NCI-H1092 treated with DMSO at 0.1 percent for 48 hours (cell line): ENCODE data around the gene FCHSD1.

Source experiments
- DNase-seq: peaks from one replicate; lab custom pipeline; 2025; lab: John Stamatoyannopoulos, UW

Gene FCHSD1

GRCh38 chr5:141650851-141651727, at the start of gene FCHSD1:
TSS of gene FCHSD1 (minus strand) at chr5:141651418. CDS start at chr5:141651368, 50 bp downstream.
- DNase-seq: no peak

DNA sequence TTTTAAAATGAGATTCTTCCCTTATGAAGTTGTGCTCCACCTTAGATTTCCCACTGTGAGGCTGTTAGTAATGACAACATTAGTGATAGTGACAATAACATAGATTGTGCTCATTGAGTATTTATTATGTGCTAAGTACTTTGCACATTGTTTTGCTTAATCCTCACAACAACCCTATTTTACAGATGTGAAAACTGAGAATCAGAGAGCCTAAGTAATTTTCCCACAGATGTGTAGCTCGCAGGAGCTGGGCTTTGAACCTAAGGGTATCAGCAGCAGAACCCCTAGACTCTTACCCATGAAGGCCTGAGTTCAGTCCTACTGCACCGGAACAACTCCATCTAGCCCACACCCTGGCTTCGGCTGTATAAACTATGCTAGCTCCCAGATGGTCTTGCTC, 46.4 kb upstream of the FCHSD1 start:
- no peak for DNase-seq

GRCh38 chr5:141696431-141696830, 45.2 kb upstream of the FCHSD1 start:
- DNase-seq: no peak

DNA sequence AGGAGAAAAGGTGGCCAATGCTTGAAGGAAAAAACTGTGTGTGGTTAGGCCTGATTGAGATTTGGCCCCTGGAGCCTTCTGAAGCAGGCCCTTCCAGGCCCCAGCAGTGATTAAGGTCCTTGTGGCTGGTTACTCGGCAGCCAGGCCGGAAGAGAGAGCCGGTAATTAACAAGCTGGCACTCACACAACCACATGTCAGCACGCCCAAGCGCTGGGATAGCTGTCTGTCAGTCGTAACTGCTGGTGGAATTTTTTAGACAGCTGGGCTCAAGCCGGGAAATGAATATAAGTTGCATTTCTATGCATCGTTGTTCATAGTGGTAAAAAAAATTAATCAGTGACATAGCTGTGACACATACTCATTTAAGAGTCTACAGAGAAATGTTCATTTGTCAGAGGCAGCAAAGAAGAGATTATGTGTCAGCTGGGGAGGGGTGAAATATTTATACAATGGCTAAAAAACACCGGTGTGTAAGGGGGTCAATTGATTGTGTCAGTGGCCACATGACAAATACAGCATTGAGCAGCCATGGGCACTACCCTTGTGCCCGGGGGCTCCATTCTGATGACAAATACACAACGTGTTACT, 44.5 kb upstream of the FCHSD1 start:
- peak; percentile 12 for DNase-seq

DNA sequence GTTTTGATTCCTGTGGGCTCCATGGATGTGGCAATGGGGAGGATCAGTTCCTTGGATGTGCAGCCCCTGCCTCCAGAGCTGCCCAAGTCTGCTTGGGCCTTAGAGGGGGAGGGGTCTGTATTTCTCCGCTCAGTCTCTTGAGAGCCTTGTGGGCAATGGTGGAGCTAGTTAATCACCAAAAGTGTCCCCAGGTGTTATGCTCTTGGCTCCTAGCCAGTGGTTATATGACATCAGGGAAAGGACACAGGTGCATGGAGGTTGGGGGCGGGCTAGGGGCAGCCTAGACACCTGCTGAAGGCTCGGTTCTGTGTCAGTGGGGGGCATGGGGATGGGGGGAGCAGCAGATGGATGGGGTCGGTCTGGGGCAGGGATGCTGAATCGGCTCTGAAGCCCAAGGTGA, 43.3 kb upstream of the FCHSD1 start:
- DNase-seq: no peak

GRCh38 chr5:141692919-141693725, 41.9 kb upstream of the FCHSD1 start:
- DNase-seq: no peak

GRCh38 chr5:141692533-141692888, 41.3 kb upstream of the FCHSD1 start:
- no peak for DNase-seq

DNA sequence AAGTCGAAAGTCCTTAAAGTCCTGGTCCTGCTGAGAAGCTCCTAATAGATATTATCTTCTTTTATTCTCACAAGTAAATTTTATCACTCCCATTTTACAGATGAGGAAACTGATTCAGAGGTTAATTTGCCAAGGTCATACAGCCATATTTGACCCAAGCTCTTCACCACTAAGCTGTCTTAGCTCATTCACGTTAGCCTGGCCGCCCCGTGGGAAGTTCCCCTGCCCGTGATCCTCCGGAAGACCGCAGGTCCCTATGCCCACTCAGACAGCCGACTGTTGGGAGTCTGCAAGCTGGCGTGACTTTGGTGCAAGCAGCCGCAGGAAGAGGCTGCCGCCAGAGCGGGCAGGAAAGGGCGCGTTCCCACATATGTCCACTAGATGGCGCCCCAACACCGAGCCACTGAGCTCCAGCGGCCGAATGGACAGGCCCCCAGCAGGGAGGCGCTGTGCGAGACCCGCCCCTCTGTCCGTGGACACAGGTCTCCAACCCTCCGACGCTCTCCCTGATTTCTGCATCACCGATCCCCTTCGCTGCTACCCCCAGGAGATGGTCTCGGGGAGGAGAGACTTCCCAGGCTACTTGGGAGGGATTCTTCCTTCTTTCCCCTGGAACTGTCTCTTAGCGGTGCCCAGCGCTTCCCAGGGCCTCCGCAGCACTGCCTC, 40.8 kb upstream of the FCHSD1 start:
- DNase-seq: peak; percentile 54

- no peak for DNase-seq
These were observed 40.2 kb upstream of the FCHSD1 start for GRCh38 chr5:141691286-141691866.

DNA sequence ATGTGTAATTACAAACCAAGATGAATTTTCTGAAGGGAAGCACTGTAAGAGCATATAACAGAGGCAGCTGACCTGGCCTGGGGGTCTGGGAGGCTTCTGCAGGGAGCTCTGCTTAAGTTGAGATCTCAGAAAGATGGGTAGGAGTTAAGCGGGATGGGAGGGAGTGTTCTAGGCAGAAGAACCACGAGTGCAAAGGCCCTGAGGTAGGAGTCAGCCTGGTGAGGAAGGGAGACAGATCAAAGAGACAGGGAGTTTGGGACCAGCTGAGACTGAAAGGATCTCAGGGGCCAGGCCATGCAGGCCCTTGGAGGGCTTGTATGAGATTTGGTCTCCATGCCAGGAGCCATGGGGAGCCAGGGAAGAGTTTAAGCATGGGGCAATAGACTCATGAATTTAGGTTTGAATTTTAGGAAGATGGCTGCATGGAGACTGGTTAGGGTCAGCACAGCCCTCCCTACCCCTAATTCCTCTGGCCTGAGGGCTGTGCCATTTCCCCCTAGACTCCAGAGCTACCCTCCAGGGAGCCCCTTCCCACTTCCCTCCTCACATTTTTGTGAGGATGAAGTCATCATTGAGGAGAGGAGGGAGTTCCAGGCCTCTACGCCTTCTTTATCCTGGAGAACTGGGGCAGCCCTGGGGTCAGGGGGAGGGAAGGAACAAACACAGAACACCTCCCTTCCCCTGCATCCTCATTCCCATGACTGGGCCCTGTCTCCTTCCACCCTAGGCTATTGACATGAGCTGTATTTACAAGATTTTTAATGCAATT, 35.6 kb upstream of the FCHSD1 start:
- DNase-seq: no peak

- DNase-seq: no peak
These were observed 34.4 kb upstream of the FCHSD1 start for GRCh38 chr5:141685591-141685990.

GRCh38 chr5:141683596-141684141, 32.5 kb upstream of the FCHSD1 start:
- no peak for DNase-seq

DNA sequence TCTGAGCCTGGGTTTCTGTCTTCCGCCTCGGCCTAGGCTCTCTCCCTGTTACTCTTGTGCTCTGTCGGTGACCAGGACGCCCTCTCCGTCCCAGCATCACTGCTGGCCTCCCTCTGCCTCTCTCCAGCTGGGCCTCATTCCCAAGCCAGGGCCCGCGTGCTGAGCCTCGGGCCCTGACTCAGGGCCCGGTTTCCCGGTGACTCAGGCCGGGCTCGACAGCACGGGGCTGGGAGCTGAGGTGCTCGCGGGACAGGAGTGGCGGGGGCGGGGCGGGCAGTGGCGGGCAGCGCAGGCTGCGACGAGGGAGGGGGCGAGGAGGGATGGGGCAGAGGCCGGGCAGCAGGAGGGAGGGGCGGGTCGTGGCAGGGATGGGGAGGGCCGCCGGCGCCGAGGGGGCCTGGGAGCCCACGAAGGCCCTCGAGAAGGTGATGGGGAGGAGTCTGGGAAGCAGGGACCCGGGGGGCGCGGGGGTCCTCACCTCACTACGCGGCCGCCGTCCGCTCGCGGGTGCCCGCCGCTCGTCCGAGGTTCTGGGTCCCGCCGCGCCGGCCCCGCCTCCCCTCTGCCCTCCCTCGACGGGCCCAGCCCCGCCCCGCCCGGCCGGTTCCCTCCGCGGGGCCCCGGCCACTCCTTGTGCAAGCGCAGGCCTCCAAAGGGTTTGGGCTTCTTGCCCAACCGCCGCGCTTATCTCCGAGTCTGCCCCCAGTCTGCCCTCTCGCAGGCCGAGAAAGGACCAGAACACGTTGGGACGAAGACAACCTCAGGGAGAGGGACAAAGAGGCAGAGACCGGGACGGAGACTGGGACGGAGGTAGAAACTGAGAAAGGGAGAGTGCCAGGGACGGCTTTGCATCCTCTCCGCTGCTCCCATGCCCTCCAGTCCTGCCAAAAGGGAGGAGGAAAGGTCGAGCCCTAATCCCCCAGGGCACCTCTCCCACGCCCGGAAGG, 30.8 kb upstream of the FCHSD1 start, which contains the start of gene ARAP3:
TSS of gene ARAP3 (minus strand) at position 536 of the 947 bp plus-strand sequence. CDS start 1,744 bp downstream, outside the sequence.
- no peak for DNase-seq

DNA sequence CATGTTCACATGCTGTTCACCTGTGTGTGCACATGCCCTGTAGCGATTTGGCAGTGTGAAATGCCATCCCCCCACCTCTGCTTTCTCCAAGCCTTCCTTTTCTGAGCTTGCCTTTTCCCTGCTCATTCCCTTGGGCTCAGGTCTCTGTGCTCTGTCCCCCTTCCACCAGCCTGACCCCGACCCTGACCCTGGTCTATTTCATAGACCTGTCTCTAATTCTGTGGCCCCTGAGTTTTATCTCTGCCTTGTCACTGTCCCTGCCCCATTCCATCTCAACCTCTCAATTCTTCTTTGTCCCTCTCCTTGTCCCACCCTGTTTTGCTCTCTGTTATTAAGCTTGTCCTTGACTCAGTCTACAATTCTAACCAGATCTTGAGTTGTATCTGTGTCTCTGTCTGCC, 30.1 kb upstream of the FCHSD1 start:
- no peak for DNase-seq

DNA sequence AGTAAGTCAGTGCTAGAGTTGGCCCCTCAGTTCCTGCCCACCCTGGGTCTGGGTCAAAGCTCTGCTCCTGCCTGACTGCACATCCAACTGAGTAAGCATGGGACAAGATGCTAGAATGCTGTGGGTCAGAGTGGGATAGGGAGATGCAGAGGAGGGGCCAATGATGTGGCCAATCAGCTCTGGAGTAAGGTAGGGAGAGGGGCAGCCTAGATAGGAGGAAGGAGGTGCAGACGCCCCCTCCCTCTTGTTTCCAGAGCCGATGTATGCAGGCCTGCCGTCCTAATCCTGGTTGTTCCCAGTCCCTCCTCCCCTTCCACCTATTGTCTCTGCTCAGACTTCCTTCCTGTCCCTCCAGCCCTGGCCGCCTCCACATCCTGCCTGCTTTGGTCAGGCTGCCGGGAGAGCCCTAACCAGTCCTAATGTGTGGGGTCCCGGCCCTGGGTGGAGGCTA, 29.6 kb upstream of the FCHSD1 start:
- DNase-seq: no peak

GRCh38 chr5:141680178-141680577, 29.0 kb upstream of the FCHSD1 start:
- no peak for DNase-seq

DNA sequence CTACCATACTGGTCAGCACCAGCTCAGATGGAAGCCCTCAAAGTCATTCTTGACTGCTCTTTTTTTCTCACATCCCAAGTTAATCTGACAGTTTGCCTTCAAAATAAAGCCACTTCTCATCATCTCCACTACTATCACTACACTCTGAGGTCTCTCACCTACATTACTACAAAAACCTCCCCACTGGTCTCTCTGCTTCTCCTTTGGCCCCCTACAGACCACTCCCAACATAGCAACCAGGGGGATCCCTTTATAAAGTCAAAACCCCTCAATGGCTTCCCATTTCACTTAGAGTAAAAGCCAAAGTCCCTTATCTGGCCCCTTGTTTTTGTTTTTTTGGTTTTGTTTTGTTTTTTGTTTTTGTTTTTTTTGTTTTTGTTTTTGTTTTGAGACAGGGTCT, 26.2 kb upstream of the FCHSD1 start:
- no peak for DNase-seq

DNA sequence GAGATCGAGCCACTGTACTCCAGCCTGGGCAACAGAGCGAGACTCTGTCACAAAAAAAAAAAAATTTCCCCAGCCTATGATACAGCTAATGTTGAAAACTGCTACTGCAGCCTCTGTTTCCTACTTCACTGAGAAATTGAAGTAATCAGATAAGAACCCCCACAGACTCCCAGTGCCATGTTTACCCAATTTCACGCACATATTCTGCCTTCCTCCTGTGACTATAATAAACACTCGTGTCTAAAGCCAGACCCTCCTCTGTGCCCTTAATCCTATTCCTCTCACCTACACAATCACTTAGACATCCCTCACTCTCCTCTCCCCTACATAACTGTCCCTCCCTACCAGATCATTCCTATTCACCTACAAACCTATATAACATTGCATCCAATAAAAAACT, 24.5 kb upstream of the FCHSD1 start:
- no peak for DNase-seq

DNA sequence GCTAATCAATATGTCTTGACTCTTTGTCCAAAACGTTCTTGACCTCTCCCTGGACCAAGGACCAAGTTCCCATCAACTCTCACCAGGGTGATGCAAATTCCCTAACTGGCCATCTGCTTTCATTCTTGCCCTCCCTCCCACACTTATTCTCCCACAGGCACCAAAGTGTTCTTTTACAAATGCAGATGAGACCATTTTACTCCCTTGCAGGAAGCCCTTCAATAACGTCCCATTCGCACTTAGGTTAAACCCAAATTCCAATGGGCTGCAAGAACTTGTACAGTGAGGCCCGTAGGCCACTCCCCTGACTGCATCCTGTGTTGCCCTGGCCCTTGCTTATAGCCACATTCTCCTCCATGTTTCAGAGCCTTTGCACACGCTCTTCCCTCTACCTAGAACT, 23.5 kb upstream of the FCHSD1 start:
- no peak for DNase-seq
